Occipital lobe (tissue), 2 donors: ENCODE measurements around the gene PSMD2. TPM values are rescaled to one million over a fixed set of nuclear protein-coding genes. Genes with fewer than 3 reads are reported as not detected.
"Not testable (repeated sequence)": the region's sequence is repeated elsewhere in the genome, so short reads cannot be mapped to it uniquely, and the experiment has no call there.

Experiments used
- DNase-seq: peaks from one replicate; lab custom pipeline; 2025; lab: John Stamatoyannopoulos, UW
- total RNA-seq: library from RNA; depleted of rRNA; stranded (reverse); fragments of >200 nt; gene quantifications from one replicate; pipeline ENCODE4 v1.2.3, GENCODE V29; 2014

The PSMD2 gene
- total RNA-seq, result 244 TPM

DNA sequence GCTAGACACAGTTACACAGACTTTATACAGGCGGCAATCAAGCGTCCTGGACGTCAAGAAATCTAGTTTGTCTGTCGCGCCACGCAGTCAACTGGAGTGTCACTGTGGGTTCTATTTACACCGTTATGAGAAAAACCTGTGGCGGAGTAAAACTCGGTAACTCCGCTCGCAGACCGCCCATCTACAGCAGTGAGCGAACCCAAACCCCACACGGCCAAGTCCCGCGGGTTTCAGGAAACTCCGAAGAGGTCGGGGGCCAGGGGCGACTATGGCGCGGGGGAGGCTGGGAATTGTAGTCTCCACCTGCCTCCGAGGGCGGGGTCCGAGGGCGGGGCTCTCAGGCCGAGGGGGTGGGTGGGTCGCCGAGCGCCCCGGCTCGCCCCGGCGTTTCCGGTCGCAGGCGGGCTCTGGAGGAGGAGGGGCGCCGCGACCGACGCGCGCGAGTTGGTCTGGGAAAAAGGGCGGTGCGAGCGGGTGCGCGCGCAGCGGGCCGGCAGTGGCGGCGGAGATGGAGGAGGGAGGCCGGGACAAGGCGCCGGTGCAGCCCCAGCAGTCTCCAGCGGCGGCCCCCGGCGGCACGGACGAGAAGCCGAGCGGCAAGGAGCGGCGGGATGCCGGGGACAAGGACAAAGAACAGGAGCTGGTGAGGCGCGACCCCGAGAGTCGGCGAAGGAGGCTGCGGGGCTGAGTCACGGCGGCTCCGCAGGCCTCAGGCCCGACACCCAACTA, at the start of gene PSMD2:
Gene PSMD2, plus strand, starts transcription at position 483 of the 729 bp plus-strand sequence. Its CDS starts 26 bp downstream, at position 509.
- peak; percentile 97 for DNase-seq

DNA sequence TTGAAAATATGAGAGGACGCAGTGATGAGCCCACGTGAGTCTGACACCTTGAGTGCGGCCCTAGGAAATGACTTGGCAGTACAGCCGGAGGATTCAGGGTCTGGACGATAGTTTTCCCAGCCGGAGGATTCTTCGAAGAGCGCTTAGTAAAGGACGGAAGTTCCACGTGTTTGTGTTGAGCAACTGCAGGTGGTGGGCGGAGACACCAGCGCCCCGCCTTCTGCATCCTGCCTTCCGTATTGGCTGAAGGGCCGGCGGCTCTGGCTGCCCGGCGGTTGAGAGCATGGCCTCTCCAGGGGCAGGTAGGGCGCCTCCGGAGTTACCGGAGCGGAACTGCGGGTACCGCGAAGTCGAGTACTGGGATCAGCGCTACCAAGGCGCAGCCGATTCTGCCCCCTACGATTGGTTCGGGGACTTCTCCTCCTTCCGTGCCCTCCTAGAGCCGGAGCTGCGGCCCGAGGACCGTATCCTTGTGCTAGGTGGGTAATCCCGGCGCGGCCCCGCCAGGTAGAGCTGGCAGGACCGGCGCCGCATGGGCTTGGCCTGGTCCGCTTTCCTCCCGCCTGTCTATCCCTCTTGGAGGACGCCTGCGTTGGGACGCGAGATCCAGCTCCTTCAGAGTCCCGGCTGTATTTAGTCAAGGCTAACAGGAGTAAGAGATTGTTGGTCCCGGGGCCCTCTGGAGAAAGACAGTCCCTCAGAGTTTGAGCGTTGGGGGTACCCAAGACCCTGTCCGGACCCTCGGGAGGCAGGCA, 49.5 kb upstream of the PSMD2 start, which contains the start of gene EEF1AKMT4:
Gene EEF1AKMT4, plus strand, starts transcription at position 261 of the 755 bp plus-strand sequence. Its CDS starts 23 bp downstream, at position 284.
- peak; percentile 89 for DNase-seq

DNA sequence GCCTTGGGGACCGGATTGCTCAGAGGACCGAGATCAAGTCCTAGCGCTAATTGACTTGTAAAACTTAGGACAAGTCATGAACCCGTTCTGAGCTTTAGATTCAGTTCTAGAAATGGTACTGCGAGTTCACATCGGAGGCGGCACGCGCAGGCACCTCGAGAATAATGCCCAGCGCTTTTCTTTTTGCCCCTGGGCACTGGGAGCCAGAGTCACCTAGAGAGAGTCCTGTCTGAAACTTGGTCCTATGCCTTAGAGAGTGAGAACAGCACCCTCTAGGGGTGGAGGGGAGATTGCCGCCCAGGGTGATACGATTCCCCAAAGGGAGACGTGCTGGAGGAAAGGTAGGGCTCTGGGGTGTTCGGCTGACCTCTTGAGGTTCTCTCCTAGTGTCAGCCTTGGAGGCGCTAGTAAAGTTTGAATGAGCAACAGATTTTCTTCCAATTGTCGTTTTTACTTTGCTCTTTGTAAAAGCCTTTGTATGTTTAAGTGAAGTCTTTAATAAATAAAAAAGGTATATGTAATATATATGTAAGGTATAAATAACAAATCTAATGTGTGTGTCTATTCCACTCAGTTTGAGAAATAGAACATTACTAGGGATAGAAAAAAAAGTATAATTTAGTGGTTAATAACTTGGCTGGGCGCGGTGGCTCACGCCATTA, 48.7 kb upstream of the PSMD2 start:
- peak; percentile 28 for DNase-seq

DNA sequence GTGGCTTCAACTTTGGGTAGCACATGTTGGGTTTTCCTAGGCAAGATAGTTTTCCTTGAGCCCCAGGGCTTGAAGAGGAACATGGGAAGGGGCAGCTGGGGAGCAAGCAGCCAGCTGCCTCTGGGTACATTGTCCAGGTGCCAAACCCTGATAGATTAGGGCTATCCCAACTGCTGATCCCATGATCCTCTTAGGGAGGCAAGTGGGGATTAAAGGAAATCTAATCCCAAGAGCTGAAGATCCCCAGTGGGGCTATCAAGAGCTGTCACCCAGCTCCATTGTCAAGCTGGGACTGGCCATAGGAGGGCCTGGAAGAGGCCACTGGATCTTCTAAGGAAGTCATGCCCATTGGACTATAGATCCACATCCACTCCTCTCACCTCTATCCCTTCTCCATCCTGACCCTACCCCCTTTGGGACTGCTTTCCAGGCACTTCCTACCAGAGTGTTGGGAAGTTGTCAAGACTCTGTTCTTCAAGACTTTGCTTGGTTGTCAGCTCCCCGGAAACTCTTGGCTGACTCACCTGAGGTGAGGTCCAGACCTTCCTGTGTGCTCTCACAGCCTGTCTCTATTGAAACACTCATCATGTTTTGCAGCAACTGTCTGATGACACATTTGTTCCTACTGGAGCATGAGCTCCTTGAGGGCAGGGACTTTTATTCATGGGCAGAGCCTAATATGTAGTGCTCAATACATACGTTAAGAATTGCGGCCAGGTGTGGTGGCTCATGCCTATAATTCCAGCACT, 43.6 kb upstream of the PSMD2 start:
- no peak for DNase-seq

DNA sequence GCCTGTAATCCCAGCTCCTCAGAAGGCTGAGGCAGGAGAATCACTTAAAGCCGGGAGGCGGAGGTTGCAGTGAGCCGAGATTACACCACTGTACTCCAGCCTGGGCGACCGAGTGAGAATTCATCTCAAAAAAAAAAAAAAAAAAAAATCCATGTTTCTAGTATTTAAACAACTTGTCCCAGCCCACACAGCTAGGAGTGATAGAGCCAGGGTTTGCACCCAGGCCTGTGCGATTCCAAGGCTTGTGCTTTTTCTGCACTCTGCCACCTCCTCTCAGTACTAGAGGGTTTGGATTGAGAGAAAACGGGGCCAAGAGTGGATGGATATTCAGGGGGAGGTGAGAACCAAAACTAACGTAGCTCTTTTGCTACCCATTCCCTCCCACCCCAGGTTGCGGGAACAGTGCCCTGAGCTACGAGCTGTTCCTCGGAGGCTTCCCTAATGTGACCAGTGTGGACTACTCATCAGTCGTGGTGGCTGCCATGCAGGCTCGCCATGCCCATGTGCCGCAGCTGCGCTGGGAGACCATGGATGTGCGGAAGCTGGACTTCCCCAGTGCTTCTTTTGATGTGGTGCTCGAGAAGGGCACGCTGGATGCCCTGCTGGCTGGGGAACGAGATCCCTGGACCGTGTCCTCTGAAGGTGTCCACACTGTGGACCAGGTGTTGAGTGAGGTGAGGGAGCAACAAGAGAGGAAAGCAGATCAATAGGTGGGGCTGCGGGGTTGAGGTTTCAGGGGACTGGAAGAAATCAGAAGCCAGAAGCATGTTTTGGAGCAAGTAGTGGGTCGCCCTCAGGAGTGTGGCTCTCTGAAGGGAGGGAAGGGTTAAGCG, 41.7 kb upstream of the PSMD2 start:
- no peak for DNase-seq

DNA sequence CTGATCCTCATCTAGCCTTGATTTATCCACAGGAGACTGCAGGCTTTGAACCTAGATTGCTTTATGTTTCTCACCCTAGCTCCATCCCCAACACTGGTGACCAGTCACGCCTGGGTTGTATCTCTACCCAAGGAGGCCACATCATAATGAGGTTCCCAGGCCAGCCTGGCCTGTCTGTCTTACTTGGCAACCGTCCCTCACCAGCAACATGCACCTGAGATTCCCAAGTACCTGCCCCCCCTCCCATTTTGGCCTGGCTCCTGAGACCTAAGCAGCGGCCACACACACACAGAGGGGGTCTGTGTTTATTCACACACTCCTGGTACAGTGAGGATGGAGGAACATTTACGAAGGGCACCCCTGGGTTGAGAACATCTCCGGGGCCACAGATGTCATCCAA, 40.1 kb upstream of the PSMD2 start:
- DNase-seq, result no peak

DNA sequence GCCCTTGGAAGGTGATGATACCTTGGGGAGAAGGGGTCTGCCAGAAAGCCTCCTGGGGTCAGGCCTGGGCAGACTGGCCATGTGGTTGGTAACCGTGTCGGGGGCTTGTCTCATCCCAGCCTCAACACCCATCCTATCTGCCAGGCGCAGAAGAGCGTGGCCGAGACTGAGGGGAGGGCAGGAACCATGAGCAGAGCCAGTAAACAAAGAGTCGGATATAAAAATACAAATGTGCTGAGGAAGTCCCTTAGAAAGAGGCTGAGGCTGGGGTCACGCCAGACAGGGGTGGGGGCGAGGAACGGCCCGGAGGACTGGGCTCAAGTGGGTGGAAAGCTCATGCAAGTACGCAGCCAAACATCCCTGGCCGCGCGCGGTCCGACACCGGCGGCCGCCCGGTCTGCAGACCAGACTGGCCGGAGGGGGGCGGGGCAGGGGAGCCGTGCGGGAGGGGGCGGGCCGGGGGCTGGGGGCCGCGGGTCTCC, 39.6 kb upstream of the PSMD2 start:
- DNase-seq, result no peak

DNA sequence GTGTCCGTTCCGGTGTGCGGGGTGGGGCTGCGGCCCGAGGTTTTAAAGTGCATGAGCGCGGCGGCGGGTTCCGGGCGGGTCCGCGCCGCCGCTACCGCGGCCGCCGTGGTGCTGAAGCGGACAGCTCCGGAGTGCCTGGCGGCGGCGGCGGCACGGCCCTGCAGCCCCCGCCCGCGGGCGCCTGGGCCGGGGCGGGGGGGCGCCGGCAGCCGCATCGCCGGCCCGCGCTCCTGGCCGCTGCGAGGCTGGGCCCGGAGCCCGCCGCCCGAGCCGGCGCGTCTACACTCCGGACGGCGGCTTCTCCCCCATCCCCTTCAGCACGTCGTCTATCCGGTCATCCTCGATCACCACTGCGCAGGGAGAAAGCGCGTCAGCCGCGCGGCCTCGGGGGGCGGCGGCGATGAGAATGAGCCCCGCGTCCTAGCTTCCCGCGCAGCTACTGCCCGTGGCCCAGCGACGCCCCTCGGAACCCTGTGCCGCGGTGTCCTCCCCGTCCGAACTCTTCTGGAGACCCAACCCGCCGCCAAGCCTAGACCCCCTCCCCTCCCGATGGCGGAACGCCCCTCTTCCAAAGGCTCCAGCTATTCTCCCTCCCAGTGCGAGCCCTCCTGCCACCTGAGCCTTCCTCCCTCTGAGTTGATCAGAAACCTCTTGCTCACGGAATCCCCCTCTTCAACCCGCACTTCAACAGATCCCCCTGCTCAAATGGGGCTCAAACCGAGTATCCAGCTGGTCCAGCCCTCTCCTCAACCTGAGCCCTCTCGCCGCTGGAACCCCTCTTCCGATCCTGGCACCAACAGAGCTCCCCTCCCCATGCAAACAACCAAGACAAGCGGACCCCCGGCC, 38.9 kb upstream of the PSMD2 start:
- DNase-seq, result no peak

DNA sequence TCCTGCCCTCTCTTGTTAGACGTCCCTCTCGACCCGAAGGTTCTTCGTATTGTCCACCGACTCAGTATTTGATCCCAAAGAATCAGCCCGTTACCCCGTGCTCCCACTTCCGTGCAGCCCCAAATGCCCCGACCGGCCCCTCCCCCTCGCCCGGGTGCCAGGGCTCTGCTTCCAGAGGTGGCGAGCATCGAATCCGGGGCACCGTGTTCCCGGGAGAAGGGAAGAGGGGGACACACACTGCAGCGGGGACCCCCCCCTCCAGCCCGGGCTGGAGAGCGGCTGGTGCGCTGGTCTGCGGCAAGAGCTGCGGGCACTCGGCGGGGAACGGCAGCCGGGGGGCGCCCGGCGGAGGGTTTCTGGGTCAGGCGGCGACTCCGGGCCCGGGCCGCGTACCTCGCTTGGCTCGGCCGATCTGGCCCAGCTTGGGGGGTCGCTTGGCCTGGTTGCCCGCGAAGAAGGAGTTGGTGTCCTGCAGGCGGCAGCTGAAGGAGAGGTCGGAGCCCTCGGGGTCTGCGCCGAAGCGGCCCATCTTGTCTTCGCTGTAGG, 38.2 kb upstream of the PSMD2 start:
- no peak for DNase-seq

DNA sequence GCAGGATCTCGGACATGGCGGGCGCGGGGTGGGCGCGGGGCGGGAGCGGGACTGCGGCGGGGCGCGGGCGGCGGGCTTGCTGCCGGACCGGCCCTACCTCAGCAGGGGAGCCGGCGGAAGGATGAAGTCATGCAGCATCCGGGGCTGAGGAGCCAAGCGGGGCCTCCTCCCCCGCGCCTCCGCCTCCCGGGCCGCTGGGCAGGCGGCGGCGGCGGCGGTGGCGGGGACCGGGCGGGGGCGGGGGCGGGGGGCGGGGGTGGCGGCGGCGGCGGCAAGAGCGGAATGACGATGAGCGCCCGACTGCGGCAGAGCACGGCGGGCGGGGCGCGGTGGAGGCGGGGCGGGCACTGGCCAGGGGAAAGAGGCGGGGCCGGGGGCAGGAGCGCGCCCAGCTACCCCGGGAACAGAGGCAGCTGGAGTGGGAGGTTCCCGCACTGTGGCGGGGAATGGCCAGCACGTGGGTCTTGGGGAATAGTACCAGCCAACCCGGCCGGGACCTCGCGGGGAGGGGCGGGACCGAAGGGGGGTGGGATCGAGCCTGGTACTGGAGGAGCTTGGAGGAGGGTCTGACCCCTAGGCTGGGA, 37.7 kb upstream of the PSMD2 start, which contains the start of gene CAMK2N2:
Gene CAMK2N2, minus strand, starts transcription at position 284 of the 584 bp plus-strand sequence. Its CDS starts 268 bp downstream, at position 16.
- peak; percentile 61 for DNase-seq

DNA sequence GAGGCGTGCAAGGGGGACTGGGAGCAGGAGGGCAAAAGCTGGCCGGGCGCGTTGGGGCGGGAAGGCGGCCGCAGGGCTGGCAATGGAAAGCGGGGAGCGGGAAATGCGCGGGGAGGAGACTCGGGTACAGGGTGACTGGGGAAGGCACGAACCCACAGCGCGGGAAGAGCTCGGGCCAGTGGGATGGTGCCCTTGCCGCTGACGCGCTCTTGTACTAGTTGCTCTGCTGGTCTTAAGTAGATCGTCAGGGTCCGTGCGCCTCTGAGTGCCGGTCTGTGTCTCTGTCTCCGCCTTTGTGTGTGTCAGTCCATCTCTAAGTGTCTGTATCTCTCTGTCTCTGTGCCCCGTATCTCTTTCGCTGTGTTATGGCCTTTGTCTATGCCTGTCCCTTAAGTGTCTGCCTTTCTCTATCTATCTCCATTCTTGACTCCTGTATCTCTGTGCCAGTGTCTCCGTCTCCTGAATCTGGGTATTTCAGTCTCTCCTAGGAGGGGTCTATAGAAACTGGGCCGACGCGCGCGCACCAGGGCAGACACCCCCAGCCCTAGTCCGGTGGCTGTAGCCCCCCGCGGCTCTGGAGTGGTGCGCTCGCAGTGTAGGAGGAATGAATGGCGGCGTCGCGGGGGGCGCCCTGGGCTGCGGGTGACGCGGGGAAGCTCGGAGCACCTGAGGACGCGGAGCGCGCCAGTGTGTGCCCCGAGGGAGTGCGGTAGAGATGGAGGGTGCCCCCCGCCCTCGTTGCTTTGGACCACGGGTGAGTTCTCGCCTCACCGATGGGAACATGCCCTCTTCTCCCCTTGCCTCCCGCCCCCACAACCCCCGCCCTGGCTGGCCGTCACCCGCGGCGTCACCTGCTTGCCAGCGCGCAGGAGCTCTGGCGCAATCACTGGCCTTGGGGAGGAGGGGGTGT, 36.9 kb upstream of the PSMD2 start:
- DNase-seq, result no peak

DNA sequence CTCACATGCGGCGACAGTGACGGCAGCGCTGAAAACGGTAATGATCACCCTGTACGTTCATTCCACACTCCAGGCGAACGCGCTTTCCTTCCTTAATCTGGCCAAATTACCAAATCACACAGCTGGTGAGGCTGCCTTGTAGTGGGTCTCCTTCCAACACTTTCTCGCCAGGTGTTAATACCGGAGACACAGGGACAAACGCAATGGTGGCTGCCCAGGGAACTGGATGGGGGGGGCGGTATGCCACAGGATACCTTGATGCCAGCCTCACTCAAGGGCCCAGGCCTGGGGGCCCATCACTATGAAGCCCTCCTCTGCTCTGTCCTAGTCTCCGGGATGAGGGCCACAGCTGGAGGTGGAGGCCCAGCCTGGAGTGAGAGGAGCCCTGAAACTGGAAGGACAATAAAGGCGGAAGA, 36.3 kb upstream of the PSMD2 start:
- no peak for DNase-seq

DNA sequence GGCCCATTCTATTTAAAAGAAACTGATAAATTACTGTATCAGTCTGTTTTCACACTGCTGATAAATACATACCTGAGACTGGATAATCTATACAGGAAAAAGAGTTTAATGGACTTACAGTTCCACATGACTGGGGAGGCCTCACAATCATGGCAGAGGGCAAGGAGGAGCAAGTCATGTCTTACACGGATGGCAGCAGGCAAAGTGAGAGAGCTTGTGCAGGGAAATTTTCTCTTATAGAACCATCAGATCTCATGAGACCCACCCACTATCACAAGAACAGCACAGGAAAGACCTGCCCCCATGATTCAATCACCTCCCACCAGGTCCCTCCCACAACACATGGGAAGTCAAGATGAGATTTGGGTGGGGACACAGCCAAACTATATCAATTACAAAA, 31.8 kb upstream of the PSMD2 start:
- not testable (repeated sequence) for DNase-seq

DNA sequence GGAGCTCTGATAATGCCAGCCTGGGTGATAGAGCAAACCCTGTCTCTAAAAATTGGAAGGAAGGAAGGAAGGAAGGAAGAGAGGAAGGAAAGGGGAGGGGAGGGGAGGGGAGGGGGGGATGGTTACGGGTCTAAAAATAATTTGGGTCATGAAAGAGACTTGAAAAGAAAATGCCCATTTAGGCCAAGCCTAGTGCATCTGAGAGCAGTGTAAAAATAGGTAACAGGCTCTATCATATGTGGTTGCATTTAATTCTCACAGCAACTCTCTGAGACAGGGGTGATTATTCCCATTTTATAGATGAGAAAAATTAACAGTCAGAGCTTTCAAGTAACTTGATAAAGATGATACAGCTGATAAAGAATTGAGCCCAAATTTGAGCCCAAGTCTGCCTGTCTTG, 26.8 kb upstream of the PSMD2 start:
- DNase-seq, result no peak

DNA sequence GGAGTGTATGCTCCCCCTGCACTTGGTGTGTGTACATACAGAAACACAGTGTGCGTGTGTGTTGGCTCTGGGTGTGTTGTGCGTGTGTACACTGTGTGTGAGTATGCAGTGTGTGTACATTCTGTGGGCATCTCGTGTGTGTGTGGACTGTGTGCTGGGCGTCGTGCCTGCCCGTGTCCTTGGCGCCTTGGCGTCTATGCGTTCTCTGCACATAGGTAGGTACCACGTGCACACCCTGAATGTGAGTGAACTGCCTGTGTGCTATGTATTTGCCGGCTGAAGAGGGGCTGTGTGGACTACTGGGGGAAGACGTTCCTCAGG, 23.7 kb upstream of the PSMD2 start:
- no peak for DNase-seq

DNA sequence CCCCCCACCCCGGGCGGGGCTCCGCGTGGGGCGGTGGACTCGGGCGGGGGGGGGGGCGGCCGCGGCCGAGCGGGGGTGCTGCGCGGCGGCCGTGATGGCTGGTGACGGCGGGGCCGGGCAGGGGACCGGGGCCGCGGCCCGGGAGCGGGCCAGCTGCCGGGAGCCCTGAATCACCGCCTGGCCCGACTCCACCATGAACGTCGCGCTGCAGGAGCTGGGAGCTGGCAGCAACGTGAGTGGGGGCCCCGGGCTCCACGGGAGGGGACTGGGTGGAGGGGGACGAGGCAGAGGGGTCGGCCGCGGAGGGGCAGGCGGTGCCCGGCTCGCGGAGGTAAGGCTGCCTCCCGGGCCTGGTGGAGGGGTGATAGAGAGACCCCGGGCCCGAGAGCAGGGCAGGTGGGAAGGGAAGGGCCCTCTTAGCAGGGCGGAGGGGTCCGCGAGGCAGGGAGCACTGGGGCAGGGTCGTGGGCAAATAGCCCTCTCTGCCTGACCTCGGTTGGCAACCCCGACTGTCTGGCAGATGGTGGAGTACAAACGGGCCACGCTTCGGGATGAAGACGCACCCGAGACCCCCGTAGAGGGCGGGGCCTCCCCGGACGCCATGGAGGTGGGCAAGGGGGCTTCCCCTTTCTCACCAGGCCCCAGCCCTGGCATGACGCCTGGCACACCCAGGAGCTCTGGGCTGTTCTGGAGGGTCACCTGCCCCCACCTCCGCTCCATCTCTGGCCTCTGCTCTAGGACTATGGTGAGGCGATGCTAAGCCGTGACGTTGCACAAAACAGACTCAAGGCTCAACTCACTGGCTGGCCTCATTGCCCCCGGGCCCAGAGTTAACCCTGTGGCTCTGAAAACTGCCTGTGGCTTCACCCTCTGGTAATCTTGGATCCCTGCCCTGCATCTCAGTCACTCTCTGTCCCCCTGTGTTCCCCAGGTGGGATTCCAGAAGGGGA, 22.8 kb upstream of the PSMD2 start, which contains the start of gene ECE2:
Gene ECE2, plus strand, starts transcription at position 62 of the 950 bp plus-strand sequence. Its CDS starts 132 bp downstream, at position 194.
- DNase-seq, result no peak
